GM12878 (cell line): ENCODE results near the gene FTL. TPM values are rescaled to one million over a fixed set of nuclear protein-coding genes. Genes with fewer than 3 reads are reported as not detected.

ENCODE experiments used
- ATAC-seq: fragments of 200-7000 bp; cut with Tn5 transposase; 3 replicates; pipeline ENCODE4 v1.9.1; 2020; ENCODE audit warnings: mild to moderate bottlenecking, moderate library complexity
- BruUV-seq: library from RNA; stranded (reverse); fragments of 400-500 nt; replicated peaks from 2 replicates; lab custom pipeline; 2021; lab: Mats Ljungman, UMichigan
- CTCF ChIA-PET: fragments of 300-600 bp; sonication (Branson Sonifier 250); formaldehyde crosslinking; extraction: SDS; loops from one replicate; lab custom pipeline; 2021; ENCODE audit warnings: inconsistent platforms; lab: Yijun Ruan, JAX
- POLR2A ChIA-PET: fragments of 350-600 bp; formaldehyde crosslinking; extraction: SDS; loops from one replicate; lab custom pipeline; 2021; ENCODE audit warnings: inconsistent platforms; lab: Charles Lee
- RAD21 ChIA-PET: fragments of 300-600 bp; sonication (Branson Sonifier 250); formaldehyde crosslinking; loops from one replicate; lab custom pipeline; 2023; ENCODE audit warnings: antibody characterized with exemption; ENCODE audit not compliant: unreplicated experiment; lab: Charles Lee
- SMC1A ChIA-PET: fragments of 300-600 bp; sonication (Branson Sonifier 250); formaldehyde crosslinking; loops from one replicate; lab custom pipeline; 2023; ENCODE audit not compliant: unreplicated experiment, uncharacterized antibody; lab: Charles Lee
- DNase-seq: peaks from one replicate; pipeline ENCODE4 v3.0.0-alpha.2; 2011; ENCODE audit warnings: low read depth, low spot score
- FAIRE-seq: peaks from 3 replicates; lab custom pipeline; 2011; peaks lifted over from hg19 to GRCh38; lab: Jason Lieb, UNC
- H2AFZ ChIP-seq: 2 replicates; pipeline ENCODE4 v1.6.0; 2011; ENCODE audit warnings: low read depth, low read length, control low read depth; ENCODE audit not compliant: control insufficient read depth
- H3K27ac ChIP-seq: 2 replicates; pipeline ENCODE4 v1.5.1; 2011; ENCODE audit warnings: control low read depth; ENCODE audit not compliant: control insufficient read depth, insufficient read depth
- H3K27me3 ChIP-seq, 2 experiments: replicated peaks in 1 of 2; 2 replicates each; pipeline versions ENCODE4 v1.6.0 to v1.6.1; 2011; ENCODE audit warnings: low read length in 1 of 2; ENCODE audit not compliant: control insufficient read depth in 2 of 2, insufficient read depth in 2 of 2
- H3K36me3 ChIP-seq, 2 experiments: 2 replicates each; pipeline ENCODE4 v1.5.1; 2011; ENCODE audit warnings: low read length in 1 of 2; ENCODE audit not compliant: control insufficient read depth in 2 of 2, insufficient read depth in 2 of 2
- H3K4me1 ChIP-seq: 2 replicates; pipeline ENCODE4 v1.6.1; 2011; ENCODE audit warnings: mild to moderate bottlenecking, low read length, moderate library complexity, mixed read lengths; ENCODE audit not compliant: control insufficient read depth, insufficient read depth
- H3K4me2 ChIP-seq: 2 replicates; pipeline ENCODE4 v1.6.0; 2011; ENCODE audit warnings: control low read depth; ENCODE audit not compliant: control insufficient read depth, insufficient read depth
- H3K4me3 ChIP-seq: fragments of 200-600 bp; sonication (generic); 2 replicates; pipeline ENCODE4 v1.5.1; 2016
- H3K79me2 ChIP-seq: 2 replicates; pipeline ENCODE4 v1.6.0; 2011; ENCODE audit warnings: low read length; ENCODE audit not compliant: control insufficient read depth, insufficient read depth
- H3K9ac ChIP-seq: 2 replicates; pipeline ENCODE4 v1.8.0; 2011; ENCODE audit warnings: low read length, control low read depth, mixed read lengths; ENCODE audit not compliant: control insufficient read depth, insufficient read depth
- H3K9me3 ChIP-seq: replicated peaks from 3 replicates; pipeline ENCODE4 v1.5.1; 2011; ENCODE audit warnings: mild to moderate bottlenecking, low read length; ENCODE audit not compliant: control insufficient read depth, insufficient read depth
- H4K20me1 ChIP-seq: 2 replicates; pipeline ENCODE4 v1.6.0; 2011; ENCODE audit not compliant: control insufficient read depth, insufficient read depth
- CREM ChIP-seq: IDR thresholded peaks from 2 replicates; pipeline ENCODE4 v1.6.1; 2014; ENCODE audit warnings: antibody characterized with exemption, low read depth
- E2F4 ChIP-seq: IDR thresholded peaks from 2 replicates; pipeline ENCODE4 v1.6.1; 2012; ENCODE audit warnings: low read depth, low read length, improper control_type of control experiment
- EP300 ChIP-seq, 2 experiments: fragments of 150-350 bp in 1 of 2; IDR thresholded peaks; 2 replicates each; pipeline ENCODE4 v1.6.1; 2011 to 2012; ENCODE audit warnings: low read depth in 2 of 2, low read length in 2 of 2, borderline replicate concordance in 1 of 2, improper control_type of control experiment in 1 of 2, inconsistent platforms in 1 of 2; ENCODE audit not compliant: control insufficient read depth in 1 of 2
- ETV6 ChIP-seq, 2 experiments: fragments of 450-650 bp in 1 of 2; IDR thresholded peaks in 1 of 2; conservative IDR thresholded peaks in 1 of 2; 2 replicates each; pipeline ENCODE4 v1.6.1; 2014; ENCODE audit warnings: antibody characterized with exemption in 1 of 2, borderline replicate concordance in 1 of 2, low read depth in 1 of 2, mild to moderate bottlenecking in 1 of 2, moderate library complexity in 1 of 2
- HCFC1 ChIP-seq: fragments of 150-350 bp; IDR thresholded peaks from 2 replicates; pipeline ENCODE4 v1.6.1; 2014; ENCODE audit warnings: low read length
- HDGF ChIP-seq: fragments of 450-650 bp; IDR thresholded peaks from 2 replicates; pipeline ENCODE4 v1.6.1; 2016; ENCODE audit warnings: antibody characterized with exemption
- IKZF1 ChIP-seq: fragments of 450-650 bp; conservative IDR thresholded peaks from 2 replicates; pipeline ENCODE4 v1.6.1; 2017; ENCODE audit warnings: antibody characterized with exemption, mild to moderate bottlenecking
- JUND ChIP-seq: IDR thresholded peaks from 2 replicates; pipeline ENCODE4 v1.6.1; 2012; ENCODE audit warnings: low read depth, mild to moderate bottlenecking, low read length, improper control_type of control experiment, moderate library complexity
- PKNOX1 ChIP-seq: fragments of 450-650 bp; IDR thresholded peaks from 2 replicates; pipeline ENCODE4 v1.6.1; 2016; ENCODE audit warnings: mild to moderate bottlenecking
- SPI1 ChIP-seq: IDR thresholded peaks from 2 replicates; pipeline ENCODE4 v1.6.1; 2011; ENCODE audit warnings: low read depth, mild to moderate bottlenecking, low read length, moderate library complexity, borderline replicate concordance; ENCODE audit not compliant: insufficient read depth
- TBL1XR1 ChIP-seq: IDR thresholded peaks from 2 replicates; pipeline ENCODE4 v1.6.1; 2012; ENCODE audit warnings: low read depth, low read length, improper control_type of control experiment
- ZNF207 ChIP-seq: fragments of 450-650 bp; IDR thresholded peaks from 2 replicates; pipeline ENCODE4 v1.6.1; 2014; ENCODE audit warnings: antibody characterized with exemption, mild to moderate bottlenecking, borderline replicate concordance
- WGBS: methylation state at CpG from one replicate; pipeline ENCODE4 v1.1.6; 2016; ENCODE audit warnings: low lambda C conversion rate; ENCODE audit not compliant: insufficient replicate concordance, insufficient coverage; ENCODE audit errors: missing lambda C conversion rate; 5-methylcytosine and 5-hydroxymethylcytosine counted together
- in situ Hi-C: fragments of 300-500 bp; cut with MboI; formaldehyde crosslinking; loops from 9 replicates; pipeline ENCODE4 v1.14.3; 2018; ENCODE audit warnings: mixed read lengths
- intact Hi-C: fragments of 100-400 bp; cut with micrococcal nuclease; formaldehyde crosslinking; loops from one replicate; pipeline ENCODE4 v1.14.2; 2022; ENCODE audit not compliant: unreplicated experiment
- polyA plus RNA-seq, 11 experiments: library from polyadenylated mRNA; depleted of rRNA in 4 of 11; unstranded in 6 of 11; stranded (reverse) in 5 of 11; fragments of >200 nt; fragmentation: Nextera tagmentation in 4 of 11; fragmentation: Illumina TruSeq in 1 of 11; extraction: Ambion mirVana in 4 of 11; extraction: Trizol in 1 of 11; gene quantifications; 1 replicate in 1 of 11; 2 replicates in 10 of 11; pipeline versions ENCODE4 v1.2.1 to v1.2.3, GENCODE V29; 2011 to 2016; ENCODE audit warnings: inconsistent platforms in 2 of 11, missing spikeins in 2 of 11, low read depth in 1 of 11
- total RNA-seq, 4 experiments: library from RNA; depleted of rRNA in 3 of 4; stranded (reverse); fragments of >200 nt in 3 of 4; fragmentation: Illumina TruSeq in 1 of 4; extraction: Trizol in 1 of 4; gene quantifications; 2 replicates each; pipeline versions ENCODE4 v1.2.1 to v1.2.3, GENCODE V29; 2013 to 2021
- TF ChIP-seq, protein P1 (sequence below): fragments of 450-650 bp; formaldehyde crosslinking; IDR thresholded peaks from 2 replicates; pipeline ENCODE4 v1.5.0; 2022; ENCODE audit warnings: mild to moderate bottlenecking, missing genetic modification characterization

FTL gene
- total and polyA plus RNA-seq, 10 of the 15 experiments (the other 5 are each of a cell fraction or from before 2014, with no cell fraction given) = 364 to 8,913 (median 1,595) TPM

- DNase-seq = no peak
- RAD21 ChIA-PET = no interaction called here
- TF ChIP-seq ZNF207 = no peak
- TF ChIP-seq IKZF1 = no peak
- TF ChIP-seq ETV6 (conservative IDR thresholded peaks at IDR 0.05 in 1 of 2, IDR thresholded peaks at IDR 0.05 in 1 of 2; ENCODE audit: borderline replicate concordance in 1 of 2, low read depth in 1 of 2) = no peak
- no peak for TF ChIP-seq HCFC1
- TF ChIP-seq, protein P1, sequence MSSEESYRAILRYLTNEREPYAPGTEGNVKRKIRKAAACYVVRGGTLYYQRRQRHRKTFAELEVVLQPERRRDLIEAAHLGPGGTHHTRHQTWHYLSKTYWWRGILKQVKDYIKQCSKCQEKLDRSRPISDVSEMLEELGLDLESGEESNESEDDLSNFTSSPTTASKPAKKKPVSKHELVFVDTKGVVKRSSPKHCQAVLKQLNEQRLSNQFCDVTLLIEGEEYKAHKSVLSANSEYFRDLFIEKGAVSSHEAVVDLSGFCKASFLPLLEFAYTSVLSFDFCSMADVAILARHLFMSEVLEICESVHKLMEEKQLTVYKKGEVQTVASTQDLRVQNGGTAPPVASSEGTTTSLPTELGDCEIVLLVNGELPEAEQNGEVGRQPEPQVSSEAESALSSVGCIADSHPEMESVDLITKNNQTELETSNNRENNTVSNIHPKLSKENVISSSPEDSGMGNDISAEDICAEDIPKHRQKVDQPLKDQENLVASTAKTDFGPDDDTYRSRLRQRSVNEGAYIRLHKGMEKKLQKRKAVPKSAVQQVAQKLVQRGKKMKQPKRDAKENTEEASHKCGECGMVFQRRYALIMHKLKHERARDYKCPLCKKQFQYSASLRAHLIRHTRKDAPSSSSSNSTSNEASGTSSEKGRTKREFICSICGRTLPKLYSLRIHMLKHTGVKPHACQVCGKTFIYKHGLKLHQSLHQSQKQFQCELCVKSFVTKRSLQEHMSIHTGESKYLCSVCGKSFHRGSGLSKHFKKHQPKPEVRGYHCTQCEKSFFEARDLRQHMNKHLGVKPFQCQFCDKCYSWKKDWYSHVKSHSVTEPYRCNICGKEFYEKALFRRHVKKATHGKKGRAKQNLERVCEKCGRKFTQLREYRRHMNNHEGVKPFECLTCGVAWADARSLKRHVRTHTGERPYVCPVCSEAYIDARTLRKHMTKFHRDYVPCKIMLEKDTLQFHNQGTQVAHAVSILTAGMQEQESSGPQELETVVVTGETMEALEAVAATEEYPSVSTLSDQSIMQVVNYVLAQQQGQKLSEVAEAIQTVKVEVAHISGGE (CRISPR knock-in tag) = no peak
- TF ChIP-seq TBL1XR1 = no peak
- no peak for TF ChIP-seq SPI1
- TF ChIP-seq JUND = no peak
- no peak for TF ChIP-seq PKNOX1
- no peak for TF ChIP-seq HDGF
- no peak for TF ChIP-seq E2F4
- TF ChIP-seq EP300 (IDR thresholded peaks at IDR 0.05; ENCODE audit: borderline replicate concordance in 1 of 2, control insufficient read depth in 1 of 2, low read depth in 2 of 2, low read length in 2 of 2) = no peak
- no peak for TF ChIP-seq CREM
Observed at GRCh38 chr19:48922548-48923490, 42.3 kb upstream of the FTL start.

More at GRCh38 chr19:48922548-48923490, 42.3 kb upstream of the FTL start:
- no peak overlapping the region for H3K9ac ChIP-seq
- no peak overlapping the region for H3K4me2 ChIP-seq
- H3K79me2 ChIP-seq = no peaks in the 10 kb centered on the region
- H3K4me3 ChIP-seq = no peak overlapping the region
- no peaks in the 10 kb centered on the region for H4K20me1 ChIP-seq
- TSS peak; percentile 65 for BruUV-seq
- ATAC-seq (no peak), FAIRE-seq (no peak)
- POLR2A ChIA-PET = interaction anchor here (0.6 to 1.6 kb wide), 2 partner anchors 10 to 43 kb away, joined by 4 read pairs; partner anchors contain the start of gene DHDH
- CTCF ChIA-PET = no interaction called here
- no peaks in the 10 kb centered on the region for H3K27me3 ChIP-seq
- SMC1A ChIA-PET = no interaction called here
- in situ Hi-C loops = no loop called here
- WGBS = 94% methylated on average over 18 of the region's 18 CpGs
- H3K4me1 ChIP-seq = peaks cover 6% of the 10 kb centered on the region
- H3K9me3 ChIP-seq = no peaks in the 10 kb centered on the region
- H3K36me3 ChIP-seq = peaks cover 0 to 1% of the 10 kb centered on the region in 2 experiments; a peak in 3 of 4 replicates
- no peak overlapping the region for H2AFZ ChIP-seq
- intact Hi-C loops = no loop called here
- no peak overlapping the region for H3K27ac ChIP-seq
